Activated naive CD8-positive, alpha-beta T cell treated with anti-CD3 and anti-CD28 coated beads for 36 hours (primary cell): Measurements from ENCODE around the gene SLC7A4. TPM values are rescaled to one million over a fixed set of nuclear protein-coding genes. Genes with fewer than 3 reads are reported as not detected.

Source experiments
- DNase-seq: peaks from one replicate; pipeline ENCODE4 v3.0.0; 2021
- H3K27ac Mint-ChIP-seq: one replicate; pipeline ENCODE4 v1.8.0; 2022; ENCODE audit warnings: mild to moderate bottlenecking, moderate library complexity, mixed read lengths
- H3K27me3 Mint-ChIP-seq: one replicate; pipeline ENCODE4 v1.8.0; 2022; ENCODE audit warnings: mild to moderate bottlenecking, mixed read lengths
- H3K36me3 Mint-ChIP-seq: one replicate; pipeline ENCODE4 v1.8.0; 2021; ENCODE audit warnings: mild to moderate bottlenecking, mixed read lengths
- H3K4me1 Mint-ChIP-seq: one replicate; pipeline ENCODE4 v1.8.0; 2021; ENCODE audit warnings: mixed read lengths
- H3K4me3 Mint-ChIP-seq: one replicate; pipeline ENCODE4 v1.8.0; 2022; ENCODE audit warnings: mild to moderate bottlenecking, moderate library complexity, mixed read lengths
- H3K9me3 Mint-ChIP-seq: one replicate; pipeline ENCODE4 v1.8.0; 2022; ENCODE audit warnings: mixed read lengths
- total RNA-seq, 2 experiments: library from RNA; stranded (reverse); gene quantifications; one replicate each; pipeline ENCODE4 v1.2.3, GENCODE V29; 2021

The SLC7A4 gene
- total RNA-seq, 2 experiments from 2014 or later = 0.41 to 0.44 TPM

DNA sequence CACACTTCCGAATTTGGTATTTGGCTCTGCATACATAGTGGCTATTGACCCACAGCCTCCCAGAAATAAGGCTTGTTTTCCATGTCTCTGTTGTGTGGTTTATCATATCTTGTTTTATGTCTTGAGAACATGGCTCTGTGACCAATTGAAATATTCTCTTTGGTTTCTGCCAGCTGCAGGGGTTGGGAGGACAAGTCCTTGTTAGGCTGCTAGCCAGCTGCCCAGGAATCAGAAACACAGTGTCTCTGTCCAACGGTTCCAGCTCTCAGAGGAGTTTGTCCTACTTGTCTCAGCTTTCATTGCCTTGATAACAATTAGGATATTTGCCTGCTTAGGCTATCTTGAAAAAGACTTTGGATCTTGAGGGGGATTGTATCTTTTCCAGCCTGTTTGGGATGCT is 6.0 kb upstream of the SLC7A4 start:
- Mint-ChIP-seq H3K9me3 (no peaks in the 10 kb centered on the region), H3K27me3 (peaks cover 13% of the 10 kb centered on the region), H3K4me3 (no peak overlapping the region), H3K36me3 (no peaks in the 10 kb centered on the region), H3K27ac (no peak overlapping the region), H3K4me1 (peaks cover 3% of the 10 kb centered on the region)
- no peak for DNase-seq

DNA sequence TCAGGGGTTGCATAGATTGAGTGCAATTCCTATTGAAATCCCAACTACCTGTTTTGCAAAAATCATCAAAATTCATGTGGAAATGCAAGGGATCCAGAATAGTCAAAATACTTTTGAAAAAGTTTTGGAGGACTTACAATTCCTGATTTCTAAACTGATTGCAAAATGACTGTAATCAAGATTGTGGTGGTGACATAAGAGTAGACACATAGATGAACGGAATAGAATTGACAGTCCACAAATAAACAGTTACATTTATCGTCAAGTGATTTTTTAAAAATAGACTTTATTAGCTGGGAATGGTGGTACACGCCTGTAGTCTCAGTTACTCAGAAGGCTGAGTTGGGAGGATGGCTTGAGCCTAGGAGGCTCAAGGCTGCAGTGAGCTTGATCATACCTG is 2.6 kb upstream of the SLC7A4 start:
- H3K9me3 Mint-ChIP-seq = no peaks in the 10 kb centered on the region
- H3K4me1 Mint-ChIP-seq = peaks cover 8% of the 10 kb centered on the region
- H3K27me3 Mint-ChIP-seq = peaks cover 4% of the 10 kb centered on the region
- no peak overlapping the region for H3K27ac Mint-ChIP-seq
- H3K4me3 Mint-ChIP-seq = no peak overlapping the region
- H3K36me3 Mint-ChIP-seq = no peaks in the 10 kb centered on the region
- no peak for DNase-seq

DNA sequence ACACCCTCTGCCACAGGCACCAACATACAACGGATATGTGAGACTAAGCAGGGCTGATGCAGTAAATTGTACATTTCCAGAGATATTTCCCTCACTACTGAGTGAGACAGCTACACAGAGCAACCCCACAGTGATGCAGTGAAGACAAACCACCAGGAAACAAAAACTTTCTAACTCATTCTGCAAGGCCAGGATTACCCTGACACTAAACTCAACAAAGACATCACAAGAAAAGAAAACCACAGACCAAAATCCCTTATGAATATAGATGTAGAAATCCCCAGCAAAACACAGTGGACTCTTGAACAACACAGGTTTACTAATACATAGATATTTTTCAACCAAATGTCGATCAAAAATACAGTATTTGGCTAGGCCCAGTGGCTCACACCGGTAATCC is 1.5 kb upstream of the SLC7A4 start:
- Mint-ChIP-seq H3K4me1 (peaks cover 8% of the 10 kb centered on the region), H3K4me3 (no peak overlapping the region), H3K27ac (no peak overlapping the region), H3K27me3 (peaks cover 4% of the 10 kb centered on the region), H3K9me3 (no peaks in the 10 kb centered on the region), H3K36me3 (no peaks in the 10 kb centered on the region)
- no peak for DNase-seq

DNA sequence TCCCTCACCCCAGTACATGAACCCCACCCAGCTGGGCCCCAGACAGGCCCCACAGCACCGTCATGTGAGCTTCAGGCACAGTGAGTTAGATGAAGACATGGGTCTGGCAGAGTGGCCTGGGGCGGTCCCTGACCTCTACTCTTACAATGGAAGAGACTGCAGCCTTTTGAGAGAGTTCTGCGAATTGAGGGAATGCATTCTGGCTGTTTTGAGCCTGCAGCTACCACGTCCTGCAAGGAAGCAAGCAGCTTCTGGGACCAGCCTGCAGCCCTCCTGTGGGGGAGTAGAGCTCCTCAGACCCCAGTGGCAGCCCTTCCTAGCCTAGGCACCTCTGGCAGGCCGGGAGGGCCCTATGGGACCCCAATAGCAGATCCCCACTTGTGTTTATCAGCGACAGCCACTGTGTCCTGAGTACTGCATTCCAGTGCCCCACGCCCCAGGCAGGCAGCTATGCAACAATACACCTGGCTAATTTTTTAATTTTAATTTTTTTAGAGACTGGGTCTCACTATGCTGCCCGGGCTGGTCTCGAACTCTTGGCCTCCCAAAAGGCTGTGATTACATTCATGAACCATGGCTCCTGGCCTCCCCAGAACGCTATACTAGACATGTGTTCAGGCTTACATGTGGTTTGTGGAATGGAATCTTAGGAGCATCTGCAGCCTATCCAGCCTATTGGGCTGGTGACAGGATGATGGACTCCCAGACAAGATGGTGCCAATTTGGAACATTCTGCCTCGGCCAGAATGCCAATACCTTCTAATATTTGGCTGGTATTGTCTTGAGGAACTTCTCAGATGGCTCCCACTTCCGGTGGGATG is 717 bp upstream of the SLC7A4 start:
- H3K27ac Mint-ChIP-seq = no peak overlapping the region
- peak overlapping the region; percentile 47 for H3K4me3 Mint-ChIP-seq

DNA sequence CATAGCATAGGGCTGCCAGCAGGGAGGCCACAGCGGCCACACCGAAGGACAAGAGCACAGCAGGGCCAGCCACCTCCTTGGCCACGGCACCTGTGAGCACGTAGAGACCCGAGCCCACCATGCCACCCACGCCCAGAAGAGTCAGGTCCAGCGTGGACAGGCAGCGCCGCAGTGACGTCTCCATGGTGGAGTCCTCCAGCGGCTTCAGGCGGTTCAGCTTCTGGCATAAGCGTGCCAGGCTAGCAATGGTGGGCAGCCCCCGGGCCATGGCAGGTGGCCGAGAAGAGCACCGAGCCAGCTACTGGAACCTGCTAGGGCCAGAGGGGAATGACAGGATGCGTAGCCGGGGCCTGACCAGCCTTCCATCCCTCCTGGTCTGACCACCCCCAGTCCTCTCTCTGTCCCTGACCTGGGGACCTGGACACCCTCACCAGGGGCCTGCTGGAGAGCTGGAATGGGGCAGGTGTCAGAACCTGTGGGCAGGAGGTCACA is 770 bp downstream of the SLC7A4 start:
- no peak overlapping the region for H3K27ac Mint-ChIP-seq
- H3K27me3 Mint-ChIP-seq = peaks cover 4% of the 10 kb centered on the region
- H3K4me1 Mint-ChIP-seq = peaks cover 8% of the 10 kb centered on the region
- no peaks in the 10 kb centered on the region for H3K9me3 Mint-ChIP-seq
- H3K4me3 Mint-ChIP-seq = peak overlapping the region; percentile 22
- no peaks in the 10 kb centered on the region for H3K36me3 Mint-ChIP-seq
- no peak for DNase-seq

More for the DNA sequence above, 717 bp upstream of the SLC7A4 start:
- Mint-ChIP-seq H3K4me1 (peaks cover 8% of the 10 kb centered on the region), H3K36me3 (no peaks in the 10 kb centered on the region), H3K9me3 (no peaks in the 10 kb centered on the region), H3K27me3 (peaks cover 4% of the 10 kb centered on the region)
- DNase-seq = no peak

DNA sequence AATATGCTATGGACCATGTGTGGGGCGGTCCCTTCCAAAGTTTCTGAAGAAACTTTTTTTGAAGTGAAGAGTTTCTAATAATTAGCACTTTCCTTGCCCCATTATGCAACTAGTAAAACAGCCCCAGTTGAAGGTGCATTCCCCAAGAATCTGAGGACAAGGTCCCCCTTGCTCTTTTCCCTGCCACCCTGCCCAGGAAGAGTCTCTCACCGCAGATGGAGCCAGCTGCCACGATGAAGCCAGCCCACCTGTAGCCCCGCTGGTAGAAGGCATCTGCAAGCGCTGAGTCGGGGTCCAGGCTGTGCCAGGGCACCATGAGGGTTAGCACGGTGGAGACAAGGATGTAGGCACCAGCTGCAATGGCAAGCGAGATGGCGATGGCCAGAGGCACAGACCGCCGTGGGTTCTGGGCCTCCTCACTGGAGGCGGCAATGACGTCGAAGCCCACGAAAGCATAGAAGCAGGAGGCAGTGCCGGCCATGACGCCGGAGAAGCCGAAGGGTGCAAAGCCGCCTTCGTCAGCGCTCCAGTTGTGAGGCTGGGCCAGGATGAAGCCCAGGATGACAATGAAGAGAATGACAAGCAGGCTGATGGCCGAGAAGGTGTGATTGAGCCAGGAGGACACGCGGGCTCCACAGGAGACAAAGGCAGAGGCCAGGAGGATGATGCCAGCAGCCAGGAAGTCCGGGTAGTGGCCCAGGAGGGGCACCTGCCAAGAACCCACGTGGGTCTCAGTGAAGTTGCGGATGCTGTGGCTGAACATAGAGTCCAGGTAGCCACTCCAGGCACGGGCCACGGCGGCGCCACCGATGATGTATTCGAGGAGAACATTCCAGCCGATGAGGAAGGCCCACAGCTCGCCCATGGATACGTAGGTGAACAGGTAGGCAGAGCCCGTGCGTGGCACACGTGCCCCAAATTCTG is 1.5 kb downstream of the SLC7A4 start:
- DNase-seq = no peak
- Mint-ChIP-seq H3K27me3 (peaks cover 4% of the 10 kb centered on the region), H3K36me3 (no peaks in the 10 kb centered on the region), H3K4me1 (peaks cover 11% of the 10 kb centered on the region), H3K9me3 (no peaks in the 10 kb centered on the region), H3K4me3 (peak overlapping the region; percentile 22), H3K27ac (no peak overlapping the region)

DNA sequence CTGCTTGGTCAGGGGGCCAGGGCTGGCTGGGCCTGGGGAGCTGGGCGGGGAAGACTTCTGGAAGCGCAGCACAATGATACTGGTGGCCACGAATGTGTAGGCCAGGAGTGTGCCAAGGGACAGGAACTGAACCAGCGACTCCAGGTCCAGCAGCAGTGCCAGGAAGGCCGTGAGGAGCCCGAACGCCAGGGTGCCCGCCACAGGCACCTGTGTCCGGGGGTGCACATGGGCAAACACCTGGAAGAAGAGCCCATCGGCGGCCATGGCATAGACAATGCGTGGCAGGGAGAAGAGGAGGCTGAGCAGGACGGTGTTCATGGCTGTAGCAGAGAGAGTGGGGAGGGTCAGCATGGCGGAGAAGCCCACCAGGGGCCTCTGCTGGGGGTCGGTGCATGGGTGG is 2.3 kb downstream of the SLC7A4 start:
- H3K27ac Mint-ChIP-seq = no peak overlapping the region
- no peak for DNase-seq
- H3K36me3 Mint-ChIP-seq = no peaks in the 10 kb centered on the region
- H3K9me3 Mint-ChIP-seq = no peaks in the 10 kb centered on the region
- H3K4me3 Mint-ChIP-seq = no peak overlapping the region
- H3K4me1 Mint-ChIP-seq = peaks cover 19% of the 10 kb centered on the region
- H3K27me3 Mint-ChIP-seq = peaks cover 4% of the 10 kb centered on the region

DNA sequence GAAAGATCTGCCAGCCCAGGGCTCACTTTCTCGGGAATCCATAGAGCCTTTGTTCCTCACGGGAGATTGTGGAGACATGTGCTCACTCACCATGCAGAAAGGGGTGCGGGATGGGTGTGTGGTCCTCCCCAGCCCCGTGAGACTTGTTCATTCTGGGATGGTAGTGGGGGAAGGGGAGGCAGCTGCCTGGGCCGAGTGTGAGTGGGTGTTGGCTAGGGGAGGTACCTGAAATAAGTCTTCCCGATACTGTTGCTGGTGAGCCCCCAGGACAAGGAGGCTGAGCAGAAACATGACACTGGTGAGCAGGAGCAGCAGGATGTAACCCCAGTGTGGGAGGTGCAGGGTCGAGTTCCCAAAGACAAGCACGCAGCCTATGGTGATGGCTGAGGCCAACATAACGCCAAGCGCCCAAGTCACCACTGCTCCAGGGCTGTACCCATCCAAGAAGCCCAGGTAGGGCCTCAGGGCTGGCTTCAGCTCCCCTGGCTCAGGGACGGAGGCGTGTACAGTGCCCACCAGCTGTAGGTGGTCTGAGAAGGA is 2.8 kb downstream of the SLC7A4 start:
- Mint-ChIP-seq H3K27ac (no peak overlapping the region), H3K27me3 (peaks cover 4% of the 10 kb centered on the region), H3K4me3 (no peak overlapping the region), H3K9me3 (no peaks in the 10 kb centered on the region), H3K4me1 (peaks cover 21% of the 10 kb centered on the region), H3K36me3 (no peaks in the 10 kb centered on the region)
- no peak for DNase-seq

DNA sequence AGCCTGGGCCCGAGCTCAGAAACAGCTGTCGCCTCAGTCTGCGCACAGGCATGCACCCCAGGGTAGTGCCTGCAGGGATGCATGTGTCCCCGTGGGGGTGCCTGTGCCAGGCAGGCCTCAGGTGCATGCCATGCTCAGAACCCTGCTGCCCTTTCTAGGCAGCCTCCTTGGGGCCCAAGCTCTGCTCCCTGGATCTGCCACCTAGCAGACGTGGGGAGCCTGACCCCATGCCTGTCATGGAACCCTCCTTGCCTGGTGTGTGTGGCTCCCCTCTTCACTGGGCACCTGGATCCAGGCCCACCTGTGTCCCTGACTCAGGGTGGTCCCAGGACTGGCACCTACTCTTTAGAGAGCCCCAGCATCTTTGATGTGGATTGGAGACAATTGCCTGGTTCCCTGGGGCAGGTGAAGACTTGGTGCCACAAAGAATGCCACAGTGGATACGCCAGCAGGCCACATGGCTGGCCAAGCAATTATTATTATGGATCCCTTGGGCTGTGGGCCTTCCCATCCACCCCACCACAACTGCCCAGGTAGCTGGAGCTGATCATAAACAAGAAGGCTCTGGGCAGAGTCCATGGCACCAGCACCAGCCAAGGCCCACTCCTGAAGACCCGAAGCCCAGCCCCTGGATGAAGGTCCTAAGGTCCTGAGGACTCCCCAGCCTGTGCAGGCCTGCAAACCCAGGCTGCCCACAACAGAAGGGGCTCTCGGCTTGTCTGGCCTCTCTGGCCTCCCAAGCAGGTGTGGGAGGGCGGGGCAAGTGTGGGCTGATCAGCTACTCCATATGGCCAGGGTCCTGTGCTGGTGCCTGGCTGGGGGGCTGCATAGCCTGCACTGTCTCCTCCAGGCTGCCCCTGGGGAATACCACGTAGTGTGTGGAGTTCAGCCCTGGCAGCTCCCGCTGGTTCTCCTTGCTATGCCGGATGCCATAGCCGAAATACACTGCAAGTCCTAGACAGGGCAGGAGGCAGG is 3.8 kb downstream of the SLC7A4 start:
- no peaks in the 10 kb centered on the region for H3K9me3 Mint-ChIP-seq
- no peaks in the 10 kb centered on the region for H3K36me3 Mint-ChIP-seq
- no peak overlapping the region for H3K27ac Mint-ChIP-seq
- H3K27me3 Mint-ChIP-seq = peaks cover 4% of the 10 kb centered on the region
- no peak for DNase-seq
- H3K4me1 Mint-ChIP-seq = peaks cover 19% of the 10 kb centered on the region
- H3K4me3 Mint-ChIP-seq = no peak overlapping the region

DNA sequence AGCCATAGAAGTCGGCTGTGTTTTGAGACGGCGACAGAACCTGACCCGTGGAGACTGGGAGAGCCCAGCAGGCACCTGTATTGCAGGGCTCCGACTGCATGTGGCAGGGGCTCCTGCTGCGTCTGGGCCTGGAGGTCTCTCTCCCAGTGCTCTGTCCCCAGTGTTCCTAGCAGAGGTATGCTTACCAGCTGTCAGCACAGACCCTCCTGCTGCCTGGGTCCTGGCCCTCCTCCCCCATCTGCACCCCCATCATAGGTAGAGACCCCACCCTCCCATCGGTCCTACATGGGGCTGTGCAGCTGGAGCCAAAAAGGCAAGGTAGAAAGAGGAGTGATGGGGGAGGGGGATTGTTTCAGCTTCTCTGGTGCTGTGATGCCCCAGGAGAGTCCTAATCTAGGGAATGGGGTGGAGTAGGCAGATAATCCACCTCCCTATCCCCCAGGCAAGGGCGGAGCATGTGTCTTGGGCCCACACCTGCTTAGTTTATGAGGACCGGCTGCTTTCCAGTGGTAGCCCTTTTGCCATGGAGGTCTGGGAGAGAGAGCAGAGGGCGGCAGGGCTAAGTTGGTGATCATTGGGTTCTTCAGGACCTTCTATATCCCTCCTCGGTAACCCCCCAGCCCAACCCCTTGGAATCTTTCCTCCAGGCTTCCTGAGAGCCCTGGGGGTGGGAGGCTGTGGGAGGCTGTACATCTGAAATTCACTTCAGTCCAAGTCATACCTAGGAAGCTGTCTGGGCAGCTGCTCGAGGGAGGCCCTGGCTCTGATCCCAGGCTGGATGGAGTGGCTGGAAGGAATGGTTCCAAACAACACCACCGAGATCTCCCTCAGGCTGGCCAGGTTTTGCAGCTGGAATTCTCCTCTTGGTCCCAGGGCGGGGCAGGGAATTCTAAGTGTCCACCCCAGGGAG is 5.3 kb downstream of the SLC7A4 start:
- no peak for DNase-seq
- Mint-ChIP-seq H3K27ac (no peak overlapping the region), H3K27me3 (peaks cover 4% of the 10 kb centered on the region), H3K4me1 (peaks cover 17% of the 10 kb centered on the region), H3K36me3 (no peaks in the 10 kb centered on the region), H3K9me3 (no peaks in the 10 kb centered on the region), H3K4me3 (no peak overlapping the region)

DNA sequence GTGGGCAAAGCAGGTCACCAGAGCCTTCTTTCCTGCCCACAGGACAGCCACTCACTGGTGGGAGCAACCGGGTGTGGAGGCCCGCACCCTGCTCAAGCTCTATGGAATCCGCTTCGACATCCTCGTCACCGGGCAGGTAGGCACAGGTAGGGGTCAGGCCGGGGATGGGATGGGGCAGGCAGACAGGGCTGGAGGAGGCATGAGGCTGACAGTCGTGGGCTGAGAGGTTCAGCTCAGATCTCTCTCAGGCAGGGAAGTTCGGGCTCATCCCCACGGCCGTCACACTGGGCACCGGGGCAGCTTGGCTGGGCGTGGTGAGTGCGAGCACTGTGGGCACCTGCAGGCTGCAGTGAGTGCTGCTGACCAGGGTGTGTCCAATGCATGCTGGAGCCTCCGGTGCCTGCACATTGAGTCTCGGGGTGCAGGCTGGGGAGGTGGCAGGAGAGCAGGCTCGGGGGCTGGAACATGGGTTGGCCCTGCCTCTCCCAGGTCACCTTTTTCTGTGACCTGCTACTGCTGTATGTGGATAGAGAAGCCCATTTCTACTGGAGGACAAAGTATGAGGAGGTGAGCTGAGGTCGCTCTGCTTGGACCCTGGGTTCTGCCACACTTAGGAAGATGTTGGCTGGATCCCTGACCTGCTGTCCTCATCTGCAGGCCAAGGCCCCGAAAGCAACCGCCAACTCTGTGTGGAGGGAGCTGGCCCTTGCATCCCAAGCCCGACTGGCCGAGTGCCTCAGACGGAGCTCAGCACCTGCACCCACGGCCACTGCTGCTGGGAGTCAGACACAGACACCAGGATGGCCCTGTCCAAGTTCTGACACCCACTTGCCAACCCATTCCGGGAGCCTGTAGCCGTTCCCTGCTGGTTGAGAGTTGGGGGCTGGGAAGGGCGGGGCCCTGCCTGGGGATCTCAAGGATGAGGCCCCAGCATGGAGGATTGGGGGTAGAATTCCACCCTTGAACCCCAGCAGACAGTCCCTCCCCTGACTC is 6.3 kb downstream of the SLC7A4 start:
- H3K9me3 Mint-ChIP-seq = no peaks in the 10 kb centered on the region
- no peak for DNase-seq
- peaks cover 2% of the 10 kb centered on the region for H3K27me3 Mint-ChIP-seq
- H3K27ac Mint-ChIP-seq = no peak overlapping the region
- H3K4me1 Mint-ChIP-seq = peaks cover 19% of the 10 kb centered on the region
- H3K36me3 Mint-ChIP-seq = no peaks in the 10 kb centered on the region
- peak overlapping the region; percentile 47 for H3K4me3 Mint-ChIP-seq

DNA sequence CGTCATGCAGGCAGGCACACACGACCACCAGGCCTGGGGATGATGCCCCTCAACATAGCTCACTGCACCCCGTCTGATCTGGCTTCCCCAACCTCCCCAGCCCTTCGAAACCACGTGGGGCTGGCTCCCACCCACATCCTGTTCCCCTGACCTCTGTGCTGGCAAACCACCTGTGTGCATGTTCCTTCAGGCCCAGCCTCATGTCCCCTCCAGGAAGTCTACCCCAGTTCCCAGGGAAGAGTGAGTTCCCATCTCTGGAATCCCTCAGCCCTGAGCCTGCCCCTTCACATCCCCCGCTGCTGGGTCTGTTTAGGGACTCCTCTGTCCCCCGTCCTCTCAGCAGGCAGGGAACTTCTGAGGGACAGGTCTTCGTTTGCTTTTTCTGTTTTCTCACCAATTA is 7.1 kb downstream of the SLC7A4 start:
- Mint-ChIP-seq H3K9me3 (no peaks in the 10 kb centered on the region), H3K4me3 (peak overlapping the region; percentile 47), H3K27ac (peak overlapping the region; percentile 75), H3K27me3 (no peaks in the 10 kb centered on the region), H3K36me3 (no peaks in the 10 kb centered on the region), H3K4me1 (peaks cover 19% of the 10 kb centered on the region)
- peak; percentile 47 for DNase-seq
